Rectal smooth muscle tissue (tissue), 1 donor: Measurements from ENCODE around the gene CFAP54.
"Not testable (repeated sequence)": the region's sequence is repeated elsewhere in the genome, so short reads cannot be mapped to it uniquely, and the experiment has no call there.

Source experiments
- H3K27ac ChIP-seq: one replicate; pipeline ENCODE4 v1.7.0; 2013; ENCODE audit warnings: low read depth, low read length, inconsistent platforms
- H3K27me3 ChIP-seq: one replicate; pipeline ENCODE4 v1.7.0; 2013; ENCODE audit warnings: low read length; ENCODE audit not compliant: control insufficient read depth, insufficient read depth
- H3K36me3 ChIP-seq: one replicate; pipeline ENCODE4 v1.7.0; 2013; ENCODE audit warnings: low read length; ENCODE audit not compliant: control insufficient read depth, insufficient read depth
- H3K4me1 ChIP-seq: one replicate; pipeline ENCODE4 v1.7.0; 2013; ENCODE audit warnings: low read length; ENCODE audit not compliant: control insufficient read depth, insufficient read depth
- H3K4me3 ChIP-seq: one replicate; pipeline ENCODE4 v1.7.0; 2013; ENCODE audit warnings: low read length
- H3K9ac ChIP-seq: one replicate; pipeline ENCODE4 v1.7.0; 2013; ENCODE audit warnings: low read length

Gene CFAP54

DNA sequence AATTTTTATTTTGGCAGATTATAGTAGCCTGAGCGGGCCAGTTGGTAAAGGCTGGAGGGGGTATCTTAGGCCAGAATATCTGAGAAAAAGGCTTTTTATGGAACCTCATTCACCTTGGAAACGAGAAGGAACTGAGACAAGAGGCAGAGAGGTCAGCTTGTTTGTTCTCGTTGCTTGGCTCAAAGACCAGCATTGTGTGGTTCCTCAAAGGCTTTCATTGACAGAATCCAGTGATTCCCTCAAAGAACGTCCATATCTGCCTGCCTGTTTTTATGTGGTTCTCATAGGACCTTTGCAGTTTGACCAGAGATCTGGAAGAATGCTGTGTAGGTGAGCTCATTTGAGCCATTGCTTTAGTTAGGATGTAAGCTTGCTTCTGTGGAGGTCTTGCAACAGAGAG, 117.3 kb downstream of the CFAP54 start:
- H3K27me3 ChIP-seq = no peaks in the 10 kb centered on the region
- no peak overlapping the region for H3K4me3 ChIP-seq
- H3K36me3 ChIP-seq = no peaks in the 10 kb centered on the region
- H3K9ac ChIP-seq = no peak overlapping the region
- H3K27ac ChIP-seq = no peak overlapping the region
- H3K4me1 ChIP-seq = no peaks in the 10 kb centered on the region

DNA sequence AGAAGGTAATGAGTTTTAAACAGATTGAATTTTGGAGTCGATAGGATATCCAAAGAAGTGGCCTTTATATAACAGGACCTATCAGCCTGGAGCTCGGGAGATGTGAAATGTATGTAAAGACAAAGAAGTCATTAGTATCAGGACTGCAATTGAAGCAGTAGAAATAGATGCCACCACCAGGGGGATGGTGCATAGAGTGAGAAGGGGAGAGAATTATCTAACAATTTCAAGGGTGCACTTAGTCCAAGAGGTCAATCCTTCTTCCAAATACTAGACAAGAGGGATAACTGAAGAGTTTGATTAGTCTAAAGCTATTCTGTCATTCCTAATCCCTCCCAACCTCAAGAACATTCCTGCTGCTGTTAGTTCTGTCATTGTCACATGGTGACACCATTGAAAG, 127.8 kb downstream of the CFAP54 start:
- no peak overlapping the region for H3K4me3 ChIP-seq
- no peaks in the 10 kb centered on the region for H3K4me1 ChIP-seq
- H3K9ac ChIP-seq = no peak overlapping the region
- no peaks in the 10 kb centered on the region for H3K36me3 ChIP-seq
- H3K27ac ChIP-seq = no peak overlapping the region
- no peaks in the 10 kb centered on the region for H3K27me3 ChIP-seq

DNA sequence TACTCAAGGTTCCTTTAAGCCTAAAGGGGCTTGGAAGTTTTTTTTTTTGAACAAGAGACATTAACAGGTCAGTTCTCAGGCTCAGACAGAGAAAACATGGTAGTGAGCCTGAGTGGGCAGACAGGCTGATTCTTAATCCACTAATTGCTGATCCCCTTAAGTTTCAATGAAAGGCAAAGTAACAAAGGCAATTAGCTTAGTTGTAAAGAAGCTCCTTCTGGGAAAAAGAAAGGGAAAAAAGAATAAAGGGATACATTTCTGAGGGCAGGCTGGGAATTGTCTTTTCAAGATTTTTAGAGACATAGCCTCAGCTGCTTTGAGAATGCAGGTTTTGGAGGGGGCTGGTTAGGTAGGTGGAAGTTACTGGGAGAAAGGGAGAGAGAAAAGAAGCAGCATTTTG, 133.8 kb downstream of the CFAP54 start:
- H3K4me3 ChIP-seq = no peak overlapping the region
- H3K4me1 ChIP-seq = no peaks in the 10 kb centered on the region
- H3K36me3 ChIP-seq = no peaks in the 10 kb centered on the region
- H3K27ac ChIP-seq = no peak overlapping the region
- no peak overlapping the region for H3K9ac ChIP-seq
- H3K27me3 ChIP-seq = no peaks in the 10 kb centered on the region

DNA sequence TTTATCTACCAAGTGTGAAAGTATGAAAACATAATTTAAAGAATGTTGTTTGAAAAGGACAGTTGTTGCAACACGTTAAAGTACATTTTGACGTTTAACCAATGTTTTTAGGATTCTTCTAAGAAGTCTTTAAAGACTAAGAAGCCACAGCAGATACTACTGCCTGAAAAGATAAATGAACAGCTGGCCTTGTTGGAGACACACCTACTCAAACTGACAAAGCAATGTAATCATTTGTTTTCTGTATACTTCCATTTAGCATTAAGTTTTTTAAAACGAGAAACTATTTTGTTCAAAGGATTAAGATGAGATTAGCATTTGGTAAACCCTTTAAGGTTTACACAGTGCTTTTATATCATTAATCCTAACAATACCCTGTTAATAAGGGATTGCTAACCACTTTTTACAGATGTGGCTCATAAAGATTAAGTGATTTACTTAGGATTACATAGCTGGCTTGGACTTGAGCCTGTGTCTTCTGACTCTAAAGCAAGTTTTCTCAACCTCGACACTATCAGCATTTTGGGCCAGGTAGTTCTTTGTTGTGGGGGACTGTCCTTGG, 134.4 kb downstream of the CFAP54 start:
- H3K4me1 ChIP-seq = no peaks in the 10 kb centered on the region
- no peak overlapping the region for H3K9ac ChIP-seq
- no peak overlapping the region for H3K4me3 ChIP-seq
- H3K36me3 ChIP-seq = no peaks in the 10 kb centered on the region
- H3K27ac ChIP-seq = no peak overlapping the region
- no peaks in the 10 kb centered on the region for H3K27me3 ChIP-seq

DNA sequence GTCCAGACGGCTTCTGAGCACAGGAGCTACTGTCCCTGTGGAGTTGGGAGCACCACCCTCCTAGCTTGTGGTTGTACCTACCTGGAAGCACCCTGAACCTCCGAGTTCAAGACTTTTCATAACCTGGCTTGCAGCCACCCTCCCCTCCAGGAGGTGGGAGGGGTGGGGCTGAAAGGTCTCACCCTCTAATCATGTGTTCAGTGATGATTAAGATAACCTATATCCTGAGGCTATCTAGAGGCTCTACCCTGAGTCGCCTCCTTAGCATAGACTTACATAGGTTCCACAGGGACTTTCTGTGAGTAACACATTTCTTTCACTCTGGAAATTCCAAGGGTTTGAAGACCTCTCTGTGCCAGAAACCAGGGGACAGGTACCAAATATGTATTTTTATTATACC, 146.5 kb downstream of the CFAP54 start:
- no peak overlapping the region for H3K9ac ChIP-seq
- H3K27me3 ChIP-seq = no peaks in the 10 kb centered on the region
- H3K4me3 ChIP-seq = no peak overlapping the region
- H3K4me1 ChIP-seq = no peaks in the 10 kb centered on the region
- H3K27ac ChIP-seq = no peak overlapping the region
- H3K36me3 ChIP-seq = no peaks in the 10 kb centered on the region

DNA sequence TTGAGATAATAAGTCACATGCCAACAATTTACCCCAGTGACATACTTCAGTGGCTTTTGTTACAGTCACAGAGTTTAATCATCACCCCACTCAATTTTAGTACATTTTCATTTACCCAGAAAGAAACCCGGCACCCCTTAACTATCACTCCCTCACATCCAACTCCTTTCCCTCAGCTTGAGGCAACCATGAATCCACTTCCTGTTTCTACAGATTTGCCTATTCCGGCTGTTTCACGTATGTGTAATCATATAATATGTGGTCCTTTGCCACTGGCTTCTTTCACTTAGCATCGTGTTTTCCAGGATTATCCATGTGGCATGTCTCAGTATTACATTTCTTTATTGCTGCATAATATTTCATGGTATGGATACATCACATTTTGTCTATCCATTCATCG, 147.5 kb downstream of the CFAP54 start:
- no peak overlapping the region for H3K4me3 ChIP-seq

DNA sequence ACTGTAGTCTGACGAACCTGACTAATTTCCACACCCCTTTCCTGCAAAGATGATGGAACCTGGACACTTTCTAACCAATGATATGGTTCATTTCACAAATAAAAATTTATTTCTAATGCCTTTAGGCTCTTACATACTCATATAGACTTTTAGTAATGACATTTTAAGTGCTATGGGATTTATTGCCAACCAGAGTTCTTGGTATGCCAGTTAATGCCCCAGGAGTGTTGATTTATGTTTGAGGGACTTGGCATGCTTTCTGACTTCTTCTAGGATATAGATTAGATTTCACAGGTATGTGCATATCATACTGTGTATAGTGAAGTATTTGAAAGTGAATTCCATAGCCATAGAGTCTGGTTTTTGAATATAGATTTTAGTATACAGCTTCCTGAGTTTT, 159.5 kb downstream of the CFAP54 start:
- H3K27ac ChIP-seq = no peak overlapping the region

More for the DNA sequence above, 147.5 kb downstream of the CFAP54 start:
- Histone ChIP-seq H3K36me3 (no peaks in the 10 kb centered on the region), H3K4me1 (no peaks in the 10 kb centered on the region), H3K27ac (no peak overlapping the region), H3K9ac (no peak overlapping the region), H3K27me3 (no peaks in the 10 kb centered on the region)

DNA sequence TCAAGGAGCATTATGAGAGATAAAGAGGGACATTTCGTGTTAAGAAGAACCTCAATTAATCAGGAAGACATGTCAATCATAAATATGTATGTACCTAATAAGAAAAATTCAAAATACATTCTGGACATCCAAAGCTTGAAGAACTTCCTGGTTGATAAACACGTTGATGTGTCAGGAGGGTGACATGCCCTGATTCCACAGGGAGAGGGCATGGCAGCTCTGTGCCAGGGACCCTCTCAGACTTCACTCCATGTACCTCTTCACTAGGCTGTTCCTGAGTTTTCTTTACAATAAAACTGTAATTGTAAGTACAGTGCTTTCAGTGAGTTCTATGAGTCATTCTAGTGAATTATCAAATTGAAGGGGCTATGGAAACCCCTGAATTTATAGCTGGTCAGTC, 163.5 kb downstream of the CFAP54 start:
- no peak overlapping the region for H3K27ac ChIP-seq
- H3K4me3 ChIP-seq = no peak overlapping the region
- H3K27me3 ChIP-seq = no peaks in the 10 kb centered on the region
- H3K36me3 ChIP-seq = no peaks in the 10 kb centered on the region
- H3K4me1 ChIP-seq = no peaks in the 10 kb centered on the region
- no peak overlapping the region for H3K9ac ChIP-seq

More for the DNA sequence above, 159.5 kb downstream of the CFAP54 start:
- no peaks in the 10 kb centered on the region for H3K36me3 ChIP-seq
- no peak overlapping the region for H3K4me3 ChIP-seq
- H3K4me1 ChIP-seq = no peaks in the 10 kb centered on the region
- H3K27me3 ChIP-seq = no peaks in the 10 kb centered on the region
- no peak overlapping the region for H3K9ac ChIP-seq

DNA sequence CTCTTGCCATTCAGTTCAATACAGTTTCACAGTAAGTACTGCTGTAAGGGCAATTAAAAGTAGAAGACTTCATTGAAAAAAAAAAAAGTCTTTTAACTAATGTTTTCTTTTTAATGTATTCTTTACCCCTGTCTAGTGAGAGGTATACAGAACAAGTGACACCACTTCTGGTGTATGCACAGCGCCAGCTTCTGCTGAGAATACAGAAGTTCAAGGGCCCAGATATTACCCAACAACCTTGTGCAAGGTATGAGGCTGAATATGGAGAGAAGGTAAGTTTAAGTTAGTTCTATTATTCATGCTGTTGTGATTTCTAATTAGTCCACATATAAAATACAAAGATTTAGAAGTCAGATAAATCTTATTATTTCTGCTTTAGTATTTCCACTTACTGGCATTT, 168.7 kb downstream of the CFAP54 start:
- Histone ChIP-seq H3K9ac (no peak overlapping the region), H3K27ac (no peak overlapping the region), H3K4me3 (no peak overlapping the region), H3K4me1 (no peaks in the 10 kb centered on the region), H3K27me3 (no peaks in the 10 kb centered on the region), H3K36me3 (no peaks in the 10 kb centered on the region)

DNA sequence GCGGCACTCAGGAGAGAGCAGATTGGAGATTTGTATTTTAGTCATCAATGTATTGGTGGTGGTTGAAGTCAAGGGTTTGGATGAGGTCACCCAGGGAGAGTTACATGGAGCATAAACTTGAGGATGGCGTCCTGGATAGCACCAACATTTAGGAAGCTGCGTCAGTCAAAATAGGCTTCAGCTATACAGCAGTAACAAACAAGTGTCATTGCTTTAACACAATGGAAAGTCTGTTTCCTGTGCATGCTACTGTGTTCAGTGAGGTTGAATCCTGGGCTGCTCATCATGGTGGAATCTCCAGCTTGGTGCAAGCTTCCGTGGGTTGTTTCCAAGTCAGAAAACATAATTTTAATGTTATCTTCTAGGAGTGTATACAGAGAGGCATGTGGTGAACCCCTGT, 180.4 kb downstream of the CFAP54 start:
- Histone ChIP-seq H3K27ac (no peak overlapping the region), H3K27me3 (no peaks in the 10 kb centered on the region), H3K9ac (no peak overlapping the region), H3K4me3 (no peak overlapping the region), H3K4me1 (no peaks in the 10 kb centered on the region), H3K36me3 (no peaks in the 10 kb centered on the region)

DNA sequence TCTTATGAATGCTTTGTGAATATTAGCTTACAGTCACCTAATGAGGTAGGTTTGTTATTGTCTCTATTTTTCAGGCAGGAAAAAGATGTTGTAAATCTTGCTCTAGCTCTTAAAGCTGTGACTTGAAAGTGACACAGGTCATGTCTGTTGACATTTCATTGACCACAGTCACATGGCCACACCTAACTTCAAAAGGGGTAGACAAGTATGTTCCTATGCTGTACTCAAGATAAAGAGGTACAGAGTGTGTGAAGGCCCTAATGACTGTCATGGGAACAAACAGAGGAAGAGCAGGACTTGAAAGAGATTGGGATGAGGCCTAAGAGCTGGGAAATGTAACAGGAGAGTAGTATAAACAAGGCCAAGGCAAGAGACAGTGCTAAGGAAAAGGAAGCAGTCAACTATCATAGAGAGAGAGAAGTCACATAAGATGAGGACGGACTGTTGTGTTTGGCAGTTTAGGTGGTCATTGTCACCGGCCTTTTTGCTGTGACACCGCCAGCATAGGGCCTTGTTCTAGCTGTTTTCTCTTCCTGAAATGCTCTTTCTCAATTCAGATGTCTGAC, 181.0 kb downstream of the CFAP54 start:
- H3K36me3 ChIP-seq = no peaks in the 10 kb centered on the region
- no peak overlapping the region for H3K27ac ChIP-seq
- H3K27me3 ChIP-seq = no peaks in the 10 kb centered on the region
- H3K9ac ChIP-seq = no peak overlapping the region
- no peaks in the 10 kb centered on the region for H3K4me1 ChIP-seq
- H3K4me3 ChIP-seq = no peak overlapping the region

DNA sequence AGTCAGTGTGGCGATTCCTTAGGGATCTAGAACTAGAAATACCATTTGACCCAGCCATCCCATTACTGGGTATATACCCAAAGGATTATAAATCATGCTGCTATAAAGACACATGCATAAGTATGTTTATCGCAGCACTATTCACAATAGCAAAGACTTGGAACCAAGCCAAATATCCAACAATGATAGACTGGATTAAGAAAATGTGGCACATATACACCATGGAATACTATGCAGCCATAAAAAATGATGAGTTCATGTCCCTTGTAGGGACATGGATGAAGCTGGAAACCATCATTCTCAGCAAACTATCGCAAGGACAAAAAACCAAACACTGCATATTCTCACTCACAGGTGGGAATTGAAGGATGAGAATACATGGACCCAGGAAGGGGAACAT, 186.1 kb downstream of the CFAP54 start:
- H3K27me3 ChIP-seq, H3K9ac ChIP-seq, H3K4me1 ChIP-seq, H3K4me3 ChIP-seq, H3K27ac ChIP-seq, H3K36me3 ChIP-seq: not testable (repeated sequence)

DNA sequence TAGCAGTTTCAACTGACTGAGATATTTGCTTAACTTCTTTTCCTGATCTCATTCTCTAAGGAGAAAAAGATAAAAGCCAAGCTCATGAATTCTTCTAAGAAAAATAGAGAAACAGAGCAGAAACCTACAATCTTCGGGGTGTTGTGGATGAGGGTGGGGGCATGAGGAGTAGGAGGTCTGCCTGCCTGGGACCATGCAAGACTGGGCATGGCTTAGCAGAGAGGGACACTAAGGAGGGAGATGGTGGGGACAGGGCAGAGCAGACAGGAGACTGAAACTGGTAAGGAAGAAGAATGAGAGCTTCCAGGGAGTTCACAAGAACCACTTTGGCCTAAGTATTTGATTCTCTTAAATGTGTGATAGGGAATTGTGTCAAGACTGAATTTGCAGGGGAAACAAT, 188.0 kb downstream of the CFAP54 start:
- Histone ChIP-seq H3K27ac (no peak overlapping the region), H3K27me3 (no peaks in the 10 kb centered on the region), H3K4me3 (no peak overlapping the region), H3K4me1 (no peaks in the 10 kb centered on the region), H3K36me3 (no peaks in the 10 kb centered on the region), H3K9ac (no peak overlapping the region)
